Body of pancreas (tissue), 4 donors: Measurements from ENCODE around the gene GOLPH3. TPM values are rescaled to one million over a fixed set of nuclear protein-coding genes. Genes with fewer than 3 reads are reported as not detected.

Experiments used
- ATAC-seq: fragments of 150-250 bp; one replicate; pipeline ENCODE4 v1.9.1; 2016
- DNase-seq, 4 donors: peaks; one replicate each; pipeline ENCODE4 v3.0.0-alpha.2; 2019
- H3K27ac ChIP-seq, 4 donors: fragments of 200-600 bp; sonication (generic); 1 replicate in 3 of 4; 2 replicates in 1 of 4; pipeline versions ENCODE4 v1.5.1 to v1.6.1; 2016 to 2019; ENCODE audit warnings: mild to moderate bottlenecking in 1 of 4, mixed read lengths in 1 of 4, moderate library complexity in 1 of 4
- H3K27me3 ChIP-seq, 2 donors: fragments of 200-600 bp; sonication (generic); one replicate each; pipeline ENCODE4 v1.6.0; 2016; ENCODE audit warnings: mild to moderate bottlenecking in 1 of 2
- H3K36me3 ChIP-seq, 2 donors: fragments of 200-600 bp; sonication (generic); replicated peaks in 1 of 2; 2 replicates each; pipeline ENCODE4 v1.5.1; 2016; ENCODE audit warnings: low read depth in 2 of 2; ENCODE audit not compliant: insufficient read depth in 1 of 2
- H3K4me1 ChIP-seq: fragments of 200-600 bp; sonication (generic); one replicate; pipeline ENCODE4 v1.6.0; 2016
- H3K4me3 ChIP-seq, 2 donors: fragments of 200-600 bp; sonication (generic); 1 replicate in 1 of 2; 2 replicates in 1 of 2; pipeline ENCODE4 v1.5.1; 2016 to 2019
- H3K9me3 ChIP-seq, 3 donors: fragments of 200-600 bp; sonication (generic); 1 replicate in 2 of 3; 2 replicates in 1 of 3; pipeline ENCODE4 v1.5.1; 2016
- POLR2A ChIP-seq, 3 donors: fragments of 450-650 bp; IDR thresholded peaks; one replicate each; pipeline ENCODE4 v1.6.1; 2016; ENCODE audit warnings: antibody characterized with exemption in 3 of 3, mild to moderate bottlenecking in 2 of 3
- WGBS, 2 donors: methylation state at CpG; one replicate each; pipeline ENCODE4 v1.1.5; 2017; 5-methylcytosine and 5-hydroxymethylcytosine counted together
- intact Hi-C: fragments of 100-400 bp; cut with DNase I; formaldehyde crosslinking; loops from one replicate; pipeline ENCODE4 v1.15.1; 2023
- total RNA-seq, 2 donors: library from RNA; depleted of rRNA; stranded (reverse); fragments of >200 nt; gene quantifications; one replicate each; pipeline ENCODE4 v1.1.0, GENCODE V29; 2016
- TF ChIP-seq, protein P1 (sequence below), 7 experiments: fragments of 450-650 bp in 4 of 7; fragments of 200-600 bp in 3 of 7; sonication (generic) in 3 of 7; IDR thresholded peaks; one replicate each; pipeline ENCODE4 v1.5.1; 2016 to 2019; ENCODE audit warnings: antibody characterized with exemption in 7 of 7

The GOLPH3 gene
- total RNA-seq, 2 donors from 2014 or later: 74.2 to 78.4 TPM

DNA sequence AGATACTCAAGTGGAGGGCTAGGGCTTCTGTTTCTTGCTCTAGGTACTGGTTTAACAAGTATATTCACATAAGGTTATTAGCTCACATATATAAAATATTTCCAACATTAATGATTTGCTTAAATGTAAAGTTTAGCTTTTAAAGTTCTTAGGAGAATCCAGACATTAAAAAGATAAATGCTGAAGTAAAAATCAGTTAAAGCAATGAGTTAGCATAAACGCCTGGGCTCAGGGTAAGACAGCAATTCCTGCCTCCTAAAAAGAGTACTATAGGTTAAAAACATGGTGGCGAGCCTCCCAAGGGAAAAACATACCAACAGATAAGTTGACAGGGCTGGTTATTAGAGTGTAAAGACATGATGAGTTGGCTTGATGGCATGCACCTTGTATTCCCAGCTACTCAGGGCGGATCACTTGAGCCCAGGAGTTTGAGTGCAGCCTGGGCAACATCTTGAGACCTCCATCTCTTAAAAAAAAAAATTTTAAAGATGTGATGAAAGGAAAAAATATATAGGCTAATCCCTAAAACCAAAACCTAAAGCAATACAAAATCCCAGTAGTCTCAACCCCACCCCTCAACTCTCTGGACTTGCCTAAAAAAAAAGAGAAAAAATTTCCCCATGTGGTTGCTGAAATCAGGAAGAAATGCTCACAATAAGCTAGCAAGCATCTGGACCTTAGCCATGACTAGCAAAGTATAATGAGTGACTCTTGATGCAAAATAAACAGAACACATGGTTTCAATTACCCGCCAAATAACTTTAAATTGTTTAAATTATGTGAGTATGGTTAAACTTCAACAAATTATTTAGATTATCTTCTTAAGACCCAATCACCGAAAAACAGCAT is 3.6 kb downstream of the GOLPH3 start:
- H3K4me3 ChIP-seq: no peak overlapping the region
- 60 to 72% methylated on average over 5 of the region's 5 CpGs for WGBS, 2 donors
- H3K36me3 ChIP-seq: no peaks in the 10 kb centered on the region
- DNase-seq (no peak), ATAC-seq (no peak)
- intact Hi-C loops: no loop called here
- H3K27me3 ChIP-seq: no peaks in the 10 kb centered on the region
- H3K9me3 ChIP-seq: no peaks in the 10 kb centered on the region
- H3K27ac ChIP-seq: peak overlapping the region in 1 of 4 donors; percentile 100
- TF ChIP-seq POLR2A (IDR thresholded peaks at IDR 0.05): no peak
- TF ChIP-seq, protein P1, sequence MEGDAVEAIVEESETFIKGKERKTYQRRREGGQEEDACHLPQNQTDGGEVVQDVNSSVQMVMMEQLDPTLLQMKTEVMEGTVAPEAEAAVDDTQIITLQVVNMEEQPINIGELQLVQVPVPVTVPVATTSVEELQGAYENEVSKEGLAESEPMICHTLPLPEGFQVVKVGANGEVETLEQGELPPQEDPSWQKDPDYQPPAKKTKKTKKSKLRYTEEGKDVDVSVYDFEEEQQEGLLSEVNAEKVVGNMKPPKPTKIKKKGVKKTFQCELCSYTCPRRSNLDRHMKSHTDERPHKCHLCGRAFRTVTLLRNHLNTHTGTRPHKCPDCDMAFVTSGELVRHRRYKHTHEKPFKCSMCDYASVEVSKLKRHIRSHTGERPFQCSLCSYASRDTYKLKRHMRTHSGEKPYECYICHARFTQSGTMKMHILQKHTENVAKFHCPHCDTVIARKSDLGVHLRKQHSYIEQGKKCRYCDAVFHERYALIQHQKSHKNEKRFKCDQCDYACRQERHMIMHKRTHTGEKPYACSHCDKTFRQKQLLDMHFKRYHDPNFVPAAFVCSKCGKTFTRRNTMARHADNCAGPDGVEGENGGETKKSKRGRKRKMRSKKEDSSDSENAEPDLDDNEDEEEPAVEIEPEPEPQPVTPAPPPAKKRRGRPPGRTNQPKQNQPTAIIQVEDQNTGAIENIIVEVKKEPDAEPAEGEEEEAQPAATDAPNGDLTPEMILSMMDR (IDR thresholded peaks at IDR 0.05): no peak
- H3K4me1 ChIP-seq: peaks cover 58% of the 10 kb centered on the region

DNA sequence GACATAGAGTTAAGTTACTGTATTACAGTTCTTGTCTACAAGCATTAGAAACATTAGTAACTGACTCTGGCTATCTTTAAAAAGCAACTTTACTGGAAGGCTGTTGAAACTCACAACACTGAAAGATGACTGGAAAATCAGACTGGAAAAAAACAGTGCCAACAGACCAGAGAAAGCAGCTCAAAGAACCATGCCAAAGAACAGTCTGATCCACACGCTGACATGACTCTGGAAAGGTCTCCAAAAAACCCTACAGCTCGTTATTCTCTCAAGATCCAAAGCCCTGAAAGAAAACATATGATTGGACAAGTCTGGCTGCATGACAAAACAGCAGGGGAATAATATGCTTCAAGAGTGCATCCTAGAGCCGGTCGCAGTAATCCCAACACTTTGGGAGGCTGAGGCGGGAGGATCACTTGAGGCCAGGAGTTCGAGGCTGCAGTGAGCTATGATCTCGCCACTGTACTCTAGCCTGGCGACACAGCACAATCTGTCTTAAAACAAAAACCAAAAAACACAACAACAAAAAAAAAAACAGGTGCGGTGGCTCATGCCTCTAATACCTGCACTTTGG is 5.6 kb downstream of the GOLPH3 start:
- Histone ChIP-seq H3K4me1 (peaks cover 64% of the 10 kb centered on the region), H3K9me3 (no peaks in the 10 kb centered on the region), H3K36me3 (no peaks in the 10 kb centered on the region), H3K4me3 (no peak overlapping the region), H3K27me3 (no peaks in the 10 kb centered on the region), H3K27ac (peak overlapping the region in 1 of 4 donors; percentile 27)
- TF ChIP-seq POLR2A (IDR thresholded peaks at IDR 0.05): no peak
- TF ChIP-seq, protein P1 (IDR thresholded peaks at IDR 0.05): no peak
- intact Hi-C loops: no loop called here
- DNase-seq: no peak
- ATAC-seq: no peak
- WGBS, 2 donors: 84 to 90% methylated on average over 9 of the region's 9 CpGs

DNA sequence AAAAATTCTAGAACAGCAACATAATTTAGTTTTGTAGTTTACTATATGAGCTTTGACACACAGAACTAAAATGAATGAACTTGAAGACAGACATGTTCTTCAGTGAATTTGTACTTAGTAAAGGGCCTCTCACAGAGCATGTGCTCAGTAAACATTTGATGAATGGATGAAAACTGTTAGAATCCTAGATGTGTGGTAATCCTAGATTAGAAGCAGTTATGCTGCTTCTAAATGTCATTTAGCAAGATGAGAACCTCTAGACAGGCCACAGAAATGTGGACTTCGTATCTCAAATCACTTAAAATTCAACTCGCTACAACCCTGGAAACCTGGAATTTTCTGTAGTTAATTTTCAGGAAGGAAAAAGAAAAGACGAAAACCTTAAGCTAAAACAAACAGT is 8.5 kb downstream of the GOLPH3 start:
- TF ChIP-seq, protein P1 (IDR thresholded peaks at IDR 0.05): no peak
- TF ChIP-seq POLR2A (IDR thresholded peaks at IDR 0.05): no peak
- Histone ChIP-seq H3K4me3 (no peak overlapping the region), H3K9me3 (no peaks in the 10 kb centered on the region), H3K4me1 (peaks cover 52% of the 10 kb centered on the region), H3K36me3 (no peaks in the 10 kb centered on the region), H3K27me3 (no peaks in the 10 kb centered on the region), H3K27ac (peak overlapping the region in 3 of 4 donors; percentile 32 to 60 (median 37))
- DNase-seq (no peak), ATAC-seq (no peak)
- intact Hi-C loops: no loop called here
- WGBS, 2 donors: 16 to 18% methylated on average over 3 of the region's 3 CpGs

DNA sequence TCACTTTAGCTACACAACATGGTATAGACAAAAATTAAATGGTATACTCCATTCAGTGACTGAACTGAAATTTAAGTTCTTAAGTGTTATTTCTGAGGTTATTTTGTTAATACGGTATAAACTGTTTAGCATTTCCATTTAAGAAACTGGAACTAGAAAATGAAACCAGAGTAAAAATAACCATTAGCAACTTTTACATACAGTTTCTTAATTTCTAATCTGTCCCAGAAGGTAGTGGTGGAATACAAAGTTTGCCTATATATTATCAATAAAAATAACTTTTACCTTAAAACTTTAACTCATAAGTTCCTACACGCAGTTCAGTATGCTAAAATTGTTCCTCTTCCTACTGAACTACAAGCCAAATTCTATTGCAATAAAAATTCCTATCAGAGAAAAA is 10.3 kb downstream of the GOLPH3 start:
- Histone ChIP-seq H3K4me1 (peaks cover 54% of the 10 kb centered on the region), H3K27ac (peak overlapping the region in 1 of 4 donors; percentile 8), H3K36me3 (no peaks in the 10 kb centered on the region), H3K27me3 (no peaks in the 10 kb centered on the region), H3K4me3 (no peak overlapping the region), H3K9me3 (no peaks in the 10 kb centered on the region)
- DNase-seq (no peak), ATAC-seq (no peak)
- intact Hi-C loops: no loop called here
- 65 to 68% methylated on average over 2 of the region's 2 CpGs for WGBS, 2 donors
- TF ChIP-seq POLR2A (IDR thresholded peaks at IDR 0.05): no peak
- TF ChIP-seq, protein P1 (IDR thresholded peaks at IDR 0.05): no peak
